Activated naive CD4-positive, alpha-beta T cell treated with Interleukin-2 at 50 U/mL for 16 hours (primary cell): ENCODE results near the gene MBD5.

Source experiments
- DNase-seq: peaks from one replicate; pipeline ENCODE4 v3.0.0-alpha.2; 2020

The MBD5 gene

GRCh38 chr2:148237911-148238310, 217.0 kb downstream of the MBD5 start:
- no peak for DNase-seq

GRCh38 chr2:148238561-148238960, 217.7 kb downstream of the MBD5 start:
- DNase-seq = no peak

GRCh38 chr2:148240838-148241237, 219.9 kb downstream of the MBD5 start:
- no peak for DNase-seq

GRCh38 chr2:148244593-148245292, 223.9 kb downstream of the MBD5 start:
- no peak for DNase-seq

- DNase-seq = no peak
These were observed 231.1 kb downstream of the MBD5 start for GRCh38 chr2:148251993-148252392.

- DNase-seq = no peak
These were observed 231.8 kb downstream of the MBD5 start for GRCh38 chr2:148252646-148253045.

GRCh38 chr2:148253685-148254084, 232.8 kb downstream of the MBD5 start:
- DNase-seq = no peak

- no peak for DNase-seq
These were observed 235.0 kb downstream of the MBD5 start for GRCh38 chr2:148255929-148256328.

- DNase-seq = no peak
These were observed 236.4 kb downstream of the MBD5 start for GRCh38 chr2:148257276-148257675.

GRCh38 chr2:148258124-148258523, 237.2 kb downstream of the MBD5 start:
- no peak for DNase-seq

- DNase-seq = no peak
These were observed 238.8 kb downstream of the MBD5 start for GRCh38 chr2:148259674-148260073.

GRCh38 chr2:148263890-148264289, 243.0 kb downstream of the MBD5 start:
- no peak for DNase-seq

- DNase-seq = no peak
These were observed 252.3 kb downstream of the MBD5 start for GRCh38 chr2:148273158-148273691.

GRCh38 chr2:148279216-148279615, 258.3 kb downstream of the MBD5 start:
- DNase-seq = no peak

- DNase-seq = no peak
These were observed 261.3 kb downstream of the MBD5 start for GRCh38 chr2:148282201-148282600.

GRCh38 chr2:148292431-148292830, 271.5 kb downstream of the MBD5 start:
- no peak for DNase-seq

GRCh38 chr2:148298196-148298595, 277.3 kb downstream of the MBD5 start:
- no peak for DNase-seq

- DNase-seq = no peak
These were observed 278.7 kb downstream of the MBD5 start for GRCh38 chr2:148299616-148300015.

GRCh38 chr2:148300544-148300943, 279.7 kb downstream of the MBD5 start:
- no peak for DNase-seq

- DNase-seq = no peak
These were observed 280.5 kb downstream of the MBD5 start for GRCh38 chr2:148301362-148301761.

- DNase-seq = no peak
These were observed 281.6 kb downstream of the MBD5 start for GRCh38 chr2:148302526-148302925.

- no peak for DNase-seq
These were observed 282.3 kb downstream of the MBD5 start for GRCh38 chr2:148303161-148303560.

- DNase-seq = no peak
These were observed 284.6 kb downstream of the MBD5 start for GRCh38 chr2:148305476-148305875.

GRCh38 chr2:148306027-148306426, 285.1 kb downstream of the MBD5 start:
- DNase-seq = no peak

- DNase-seq = no peak
These were observed 296.7 kb downstream of the MBD5 start for GRCh38 chr2:148317598-148317997.
